ENCODE measurements around the gene PPM1L.
"Not testable (repeated sequence)": the region's sequence is repeated elsewhere in the genome, so short reads cannot be mapped to it uniquely, and the experiment has no call there.

Gene PPM1L

DNA sequence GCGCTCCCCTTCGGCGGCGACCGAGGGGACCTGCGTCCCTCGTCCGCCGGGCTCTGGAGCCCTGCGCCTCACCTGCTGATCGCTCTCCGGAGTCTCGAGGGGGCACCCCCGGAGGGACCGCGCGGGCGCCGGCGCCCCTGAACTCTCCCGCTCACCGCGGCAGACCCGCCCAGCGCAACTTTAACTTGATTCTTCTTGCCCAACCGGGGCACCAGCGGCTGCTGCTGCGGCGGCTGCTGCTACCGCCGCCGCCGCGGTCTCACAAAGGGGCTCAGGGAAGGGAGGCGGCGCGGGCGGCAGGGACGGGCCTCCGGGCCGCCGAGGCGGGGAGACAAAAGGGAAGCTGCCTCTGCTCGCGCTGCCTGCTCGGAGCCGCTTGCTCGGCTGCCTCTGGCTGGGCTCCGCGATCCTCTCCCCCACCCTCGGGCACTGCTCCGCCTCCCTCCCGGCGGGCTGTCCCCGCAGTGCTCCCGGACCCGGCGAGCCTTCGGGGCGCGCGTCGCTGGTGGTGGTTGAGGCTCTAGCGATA lies at the start of gene PPM1L:
PPM1L (plus strand) TSS at position 456 of the 529 bp plus-strand sequence.
- peak; percentile 61 for DNase-seq (ENCODE audit: low spot score)
- TF ChIP-seq, protein P1, sequence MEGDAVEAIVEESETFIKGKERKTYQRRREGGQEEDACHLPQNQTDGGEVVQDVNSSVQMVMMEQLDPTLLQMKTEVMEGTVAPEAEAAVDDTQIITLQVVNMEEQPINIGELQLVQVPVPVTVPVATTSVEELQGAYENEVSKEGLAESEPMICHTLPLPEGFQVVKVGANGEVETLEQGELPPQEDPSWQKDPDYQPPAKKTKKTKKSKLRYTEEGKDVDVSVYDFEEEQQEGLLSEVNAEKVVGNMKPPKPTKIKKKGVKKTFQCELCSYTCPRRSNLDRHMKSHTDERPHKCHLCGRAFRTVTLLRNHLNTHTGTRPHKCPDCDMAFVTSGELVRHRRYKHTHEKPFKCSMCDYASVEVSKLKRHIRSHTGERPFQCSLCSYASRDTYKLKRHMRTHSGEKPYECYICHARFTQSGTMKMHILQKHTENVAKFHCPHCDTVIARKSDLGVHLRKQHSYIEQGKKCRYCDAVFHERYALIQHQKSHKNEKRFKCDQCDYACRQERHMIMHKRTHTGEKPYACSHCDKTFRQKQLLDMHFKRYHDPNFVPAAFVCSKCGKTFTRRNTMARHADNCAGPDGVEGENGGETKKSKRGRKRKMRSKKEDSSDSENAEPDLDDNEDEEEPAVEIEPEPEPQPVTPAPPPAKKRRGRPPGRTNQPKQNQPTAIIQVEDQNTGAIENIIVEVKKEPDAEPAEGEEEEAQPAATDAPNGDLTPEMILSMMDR (IDR thresholded peaks at IDR 0.05; ENCODE audit: extremely low read depth, missing control alignments) = no peak

DNA sequence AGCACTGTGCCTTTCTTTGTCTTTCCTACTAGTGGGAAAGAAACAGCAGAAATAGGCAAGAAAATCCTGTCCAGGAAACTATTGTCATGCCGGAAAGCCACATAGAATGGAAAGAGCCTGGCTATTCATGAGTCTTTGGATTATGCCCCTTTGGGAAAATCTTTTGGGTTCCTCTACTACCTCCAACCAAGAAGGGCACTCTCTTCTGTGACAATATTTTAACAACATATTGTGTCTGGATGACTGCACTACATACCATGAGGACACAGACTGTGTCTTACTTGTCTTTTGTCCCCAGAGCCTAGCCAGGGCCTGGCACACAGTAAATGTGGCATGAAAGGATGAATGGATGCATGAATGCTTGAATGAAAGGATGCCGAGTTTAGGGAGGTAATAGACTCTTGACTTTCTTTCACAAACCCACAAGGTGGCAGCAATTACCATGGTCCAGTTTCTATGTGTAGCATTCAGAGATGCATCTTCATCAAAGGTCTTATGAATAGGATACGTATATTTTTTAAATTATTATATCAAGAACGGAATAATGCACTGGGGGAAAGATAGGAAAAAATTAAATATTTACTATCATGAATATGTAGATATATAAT lies 48.7 kb upstream of the PPM1L start:
- TF ChIP-seq, protein P1 (IDR thresholded peaks at IDR 0.05; ENCODE audit: extremely low read depth, missing control alignments) = no peak
- DNase-seq (ENCODE audit: low spot score) = peak; percentile 38

DNA sequence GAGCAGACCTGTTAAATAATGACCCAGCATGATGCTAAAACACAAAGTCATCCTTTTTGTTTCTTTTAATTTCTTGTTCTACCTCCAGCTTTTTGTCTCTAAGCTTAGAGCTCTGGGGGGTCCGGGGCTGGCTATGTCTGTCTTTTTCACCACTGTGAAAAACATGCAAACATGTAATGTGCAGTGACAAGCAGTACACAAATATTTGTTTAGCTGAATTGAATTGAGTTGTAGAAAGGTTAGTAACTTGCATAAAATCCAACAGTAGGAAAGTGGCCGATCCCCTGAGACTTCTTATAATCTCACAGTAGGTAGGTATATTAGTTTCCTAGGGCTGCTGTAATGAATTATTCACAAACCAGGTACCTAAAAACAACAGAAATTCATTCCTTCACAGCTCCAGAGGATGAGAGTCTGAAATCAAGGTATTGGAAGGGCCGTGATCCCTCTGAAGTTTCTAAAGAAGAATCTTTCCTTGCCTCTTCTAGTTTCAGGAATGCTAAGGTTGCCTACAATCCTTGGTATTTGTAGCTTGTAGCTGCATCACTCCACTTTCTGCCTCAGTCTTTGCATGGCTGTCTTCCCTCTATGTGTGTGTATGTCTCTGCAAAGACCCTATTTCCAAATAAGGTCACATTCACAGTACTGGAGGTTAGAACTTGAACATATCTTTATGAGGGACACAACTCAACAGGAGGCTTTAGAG lies 46.4 kb upstream of the PPM1L start:
- DNase-seq (ENCODE audit: low spot score) = no peak

DNA sequence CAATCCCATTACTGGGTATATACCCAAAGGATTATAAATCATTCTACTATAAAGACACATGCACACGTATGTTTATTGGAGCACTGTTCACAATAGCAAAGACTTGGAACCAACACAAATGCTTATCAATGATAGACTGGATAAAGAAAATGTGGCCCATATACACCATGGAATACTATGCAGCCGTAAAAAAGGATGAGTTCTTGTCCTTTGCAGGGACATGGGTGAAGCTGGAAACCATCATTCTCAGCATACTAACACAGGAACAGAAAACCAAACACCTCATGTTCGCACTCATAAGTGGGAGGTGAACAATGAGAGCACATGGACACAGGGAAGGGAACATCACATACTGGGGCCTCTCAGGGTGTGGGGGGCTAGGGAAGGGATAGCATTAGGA lies 42.9 kb upstream of the PPM1L start:
- DNase-seq (ENCODE audit: low spot score) = not testable (repeated sequence)

More for the DNA sequence above, 46.4 kb upstream of the PPM1L start:
- TF ChIP-seq, protein P1 (IDR thresholded peaks at IDR 0.05; ENCODE audit: extremely low read depth, missing control alignments) = no peak

DNA sequence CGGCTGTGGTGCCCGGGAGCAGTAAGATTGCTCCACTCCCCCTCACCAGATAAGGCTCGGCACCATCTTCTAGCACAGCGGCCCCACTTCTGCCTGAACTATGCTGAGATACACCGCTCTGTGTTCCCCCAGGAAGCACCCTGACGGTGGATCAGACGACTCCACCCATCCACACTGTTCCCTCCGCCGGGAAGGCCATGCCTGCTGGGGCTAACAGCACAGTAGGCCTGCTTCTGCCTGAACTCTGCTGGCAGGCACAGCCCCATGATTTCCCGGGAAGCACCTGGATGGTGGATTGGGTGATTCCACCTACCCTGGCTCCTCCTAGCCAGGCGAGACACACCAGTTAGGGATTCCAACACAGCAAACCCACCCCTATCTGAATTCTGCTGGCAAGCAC lies 36.3 kb upstream of the PPM1L start:
- TF ChIP-seq, protein P1 (IDR thresholded peaks at IDR 0.05; ENCODE audit: extremely low read depth, missing control alignments) = no peak
- no peak for DNase-seq (ENCODE audit: low spot score)

DNA sequence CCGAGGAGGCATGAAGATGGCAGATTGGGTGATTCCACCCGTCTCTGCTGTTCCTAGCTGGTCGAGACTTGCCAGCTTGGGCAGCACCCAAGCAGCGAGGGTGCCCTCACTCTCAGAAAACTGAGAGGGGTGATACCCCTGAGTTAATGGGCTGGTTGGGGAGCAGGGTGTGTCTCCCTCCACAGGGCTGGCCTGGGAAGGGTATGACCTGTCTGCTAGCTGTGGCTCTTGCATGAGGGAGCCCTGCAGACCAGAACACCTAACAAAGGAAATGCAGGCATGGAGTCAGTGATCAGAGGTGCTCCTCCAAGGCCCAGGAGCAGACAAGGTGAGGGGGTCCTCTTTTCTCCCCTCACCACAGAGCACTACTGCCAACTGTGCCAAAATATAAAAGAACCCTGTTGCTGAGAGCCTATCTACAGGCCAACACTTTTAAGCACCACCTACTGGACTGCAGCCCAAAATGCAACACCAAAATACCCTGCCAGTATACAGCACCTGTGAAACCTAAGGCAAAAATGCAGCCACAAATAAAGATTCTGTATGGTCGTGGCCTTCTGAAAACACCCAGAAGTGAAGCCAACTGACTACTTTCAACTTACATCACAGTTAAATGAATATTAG lies 35.8 kb upstream of the PPM1L start:
- TF ChIP-seq, protein P1 (IDR thresholded peaks at IDR 0.05; ENCODE audit: extremely low read depth, missing control alignments) = no peak
- DNase-seq (ENCODE audit: low spot score) = peak; percentile 9

DNA sequence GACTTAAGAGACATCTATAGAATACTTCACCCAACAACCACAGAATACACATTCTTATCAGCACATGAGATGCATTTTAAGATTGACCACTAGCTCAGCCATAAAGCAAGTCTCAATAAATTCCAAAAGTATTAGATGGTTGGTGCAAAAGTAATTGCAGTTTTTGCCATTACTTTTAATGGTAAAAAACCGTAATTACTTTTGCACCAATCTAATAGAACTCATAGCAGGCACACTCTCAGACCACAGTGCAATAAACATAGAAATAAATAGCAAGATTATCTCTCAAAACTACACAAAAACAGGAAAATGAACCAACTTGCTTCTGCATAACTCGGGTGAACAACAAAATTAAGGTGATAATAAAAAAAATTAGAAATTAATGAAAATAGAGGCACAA lies 33.7 kb upstream of the PPM1L start:
- TF ChIP-seq, protein P1 (IDR thresholded peaks at IDR 0.05; ENCODE audit: extremely low read depth, missing control alignments) = no peak
- DNase-seq (ENCODE audit: low spot score) = no peak
